Measurements from ENCODE around the gene SPEF2.
"Not testable (repeated sequence)": the region's sequence is repeated elsewhere in the genome, so short reads cannot be mapped to it uniquely, and the experiment has no call there.

The SPEF2 gene

DNA sequence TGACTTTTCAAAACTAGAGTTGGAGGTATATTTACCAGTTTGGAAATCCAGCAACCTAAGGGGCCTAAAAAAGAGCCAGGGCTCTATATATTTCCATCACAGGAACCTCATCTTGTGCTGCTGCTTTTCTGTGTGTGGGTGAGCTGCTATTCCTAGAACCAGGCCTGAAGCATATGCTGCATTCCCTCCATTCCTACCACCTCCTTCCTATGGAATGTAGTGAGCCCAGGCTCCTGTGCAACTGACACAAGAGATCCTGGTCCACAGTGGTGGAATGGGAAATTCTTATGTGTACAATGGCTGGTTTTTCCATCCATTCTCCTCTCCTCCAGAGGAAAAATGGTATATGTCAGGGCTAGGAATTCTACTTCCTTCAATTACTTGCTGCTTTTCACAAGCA lies 39.1 kb downstream of the SPEF2 start:
- no peak for DNase-seq

GRCh38 chr5:35657877-35658276 lies 40.2 kb downstream of the SPEF2 start:
- no peak for DNase-seq

GRCh38 chr5:35659556-35659955 lies 41.9 kb downstream of the SPEF2 start:
- no peak for DNase-seq

- DNase-seq = no peak
Measured at GRCh38 chr5:35660451-35660850, 42.8 kb downstream of the SPEF2 start.

DNA sequence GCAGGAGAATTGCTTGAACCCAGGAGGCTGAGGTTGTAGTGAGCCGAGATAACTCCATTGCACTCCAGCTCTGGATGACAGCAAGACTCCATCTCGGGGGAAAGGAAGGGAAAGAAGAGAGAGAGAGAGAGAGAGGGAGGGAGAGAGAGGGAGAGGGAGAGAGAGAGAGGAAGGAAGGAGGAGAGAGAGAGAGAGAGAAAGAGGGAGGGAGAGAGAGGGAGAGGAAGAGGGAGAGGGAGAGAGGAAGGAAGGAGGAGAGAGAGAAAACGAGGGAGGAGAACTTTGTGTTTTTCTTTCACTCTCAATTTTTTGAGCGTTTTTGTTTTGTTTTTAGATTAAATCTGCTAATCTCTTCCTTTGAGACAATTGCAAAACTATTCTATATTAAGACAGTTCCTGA lies 46.9 kb downstream of the SPEF2 start:
- DNase-seq = no peak

GRCh38 chr5:35665096-35665495 lies 47.4 kb downstream of the SPEF2 start:
- no peak for DNase-seq

GRCh38 chr5:35668319-35668718 lies 50.7 kb downstream of the SPEF2 start:
- no peak for DNase-seq

DNA sequence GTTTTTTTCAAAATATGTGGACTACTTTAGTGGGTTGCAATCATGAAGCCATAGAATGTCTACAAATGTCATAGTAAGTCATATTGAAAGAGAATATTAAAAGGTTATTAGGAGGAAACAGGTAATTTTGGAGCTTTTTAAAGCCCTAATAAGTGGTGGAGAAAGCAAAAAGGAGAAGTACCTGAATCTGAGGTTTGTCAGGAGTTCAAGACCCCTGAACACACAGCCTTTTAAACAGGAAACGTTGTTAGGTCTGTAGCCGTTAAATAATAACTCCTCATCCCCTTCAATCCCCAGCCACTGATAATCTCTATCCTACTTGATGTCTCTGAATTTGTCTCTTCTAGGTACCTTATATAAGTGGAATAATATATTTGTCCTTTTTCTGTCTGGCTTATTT lies 51.1 kb downstream of the SPEF2 start:
- no peak for DNase-seq

GRCh38 chr5:35671541-35672295 lies 54.1 kb downstream of the SPEF2 start:
- no peak for DNase-seq

DNA sequence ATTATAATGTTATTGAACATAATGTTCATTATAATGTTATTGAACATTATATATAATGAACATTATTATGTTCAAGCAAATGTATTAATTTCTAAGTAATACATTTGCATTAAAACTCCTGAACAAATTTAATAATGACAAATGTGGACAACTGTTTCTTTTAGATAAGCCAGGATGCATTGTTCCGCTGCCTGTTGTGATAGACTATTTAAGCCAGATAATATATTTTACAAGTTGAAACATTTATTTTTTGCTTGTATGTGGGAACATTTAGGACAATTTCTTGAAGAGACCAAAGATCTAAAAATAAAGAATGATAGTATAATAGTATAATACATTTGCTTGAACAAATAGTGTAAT lies 54.6 kb downstream of the SPEF2 start:
- not testable (repeated sequence) for DNase-seq

GRCh38 chr5:35672995-35673394 lies 55.3 kb downstream of the SPEF2 start:
- peak; percentile 11 for DNase-seq

DNA sequence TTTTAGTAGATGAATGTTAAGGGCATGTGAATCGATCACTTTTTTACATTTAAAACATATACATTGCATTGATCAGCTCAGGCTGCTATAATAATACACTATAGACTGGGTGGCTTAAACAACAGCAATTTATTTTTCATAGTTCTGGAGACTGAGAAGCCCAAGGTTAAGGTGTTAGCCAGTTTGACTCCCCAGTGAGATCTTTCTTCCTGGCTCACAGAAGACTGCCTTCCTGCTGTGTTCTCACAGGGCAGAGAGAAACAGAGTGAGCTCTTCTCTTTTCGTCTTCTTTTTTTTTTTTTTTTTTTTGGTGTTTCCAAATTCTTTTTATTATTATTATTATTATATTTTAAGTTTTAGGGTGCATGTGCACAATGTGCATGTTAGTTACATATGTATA lies 56.4 kb downstream of the SPEF2 start:
- no peak for DNase-seq

DNA sequence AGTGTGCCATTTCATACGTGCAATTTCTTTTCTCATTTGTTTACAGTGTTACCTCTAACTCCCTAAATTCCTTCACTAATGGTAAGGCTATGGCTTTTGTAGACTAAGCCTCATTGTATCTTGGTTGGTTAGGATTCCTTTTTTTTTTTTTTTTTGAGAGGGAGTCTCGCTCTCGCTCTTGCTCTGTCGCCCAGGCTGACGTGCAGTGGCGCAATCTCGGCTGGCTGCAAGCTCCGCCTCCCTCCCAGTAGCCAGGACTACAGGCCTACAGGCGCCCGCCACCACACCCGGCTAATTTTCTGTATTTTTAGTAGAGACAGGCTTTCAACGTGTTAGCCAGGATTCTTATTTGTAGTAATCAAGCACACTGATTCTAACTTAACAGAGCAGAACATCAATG lies 57.7 kb downstream of the SPEF2 start:
- DNase-seq = no peak

DNA sequence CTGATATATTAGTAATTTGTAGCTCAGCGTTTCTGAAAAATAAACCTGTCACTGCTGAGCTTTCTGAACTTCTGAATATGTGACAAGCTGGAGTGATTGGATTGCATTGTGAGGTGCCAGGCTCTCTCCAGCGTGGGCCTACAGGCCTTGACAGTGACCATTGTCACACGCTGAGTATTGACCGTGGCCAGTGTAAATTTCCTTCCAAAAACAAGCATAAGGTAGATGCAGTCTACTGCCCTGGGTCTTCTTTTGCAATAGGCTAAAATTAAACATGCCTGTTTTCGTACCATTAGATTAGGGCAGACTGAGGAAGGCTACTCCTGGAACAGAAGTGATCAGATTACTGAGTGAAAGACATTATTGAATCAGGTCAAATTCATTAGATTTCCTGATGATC lies 60.2 kb downstream of the SPEF2 start:
- DNase-seq = no peak

DNA sequence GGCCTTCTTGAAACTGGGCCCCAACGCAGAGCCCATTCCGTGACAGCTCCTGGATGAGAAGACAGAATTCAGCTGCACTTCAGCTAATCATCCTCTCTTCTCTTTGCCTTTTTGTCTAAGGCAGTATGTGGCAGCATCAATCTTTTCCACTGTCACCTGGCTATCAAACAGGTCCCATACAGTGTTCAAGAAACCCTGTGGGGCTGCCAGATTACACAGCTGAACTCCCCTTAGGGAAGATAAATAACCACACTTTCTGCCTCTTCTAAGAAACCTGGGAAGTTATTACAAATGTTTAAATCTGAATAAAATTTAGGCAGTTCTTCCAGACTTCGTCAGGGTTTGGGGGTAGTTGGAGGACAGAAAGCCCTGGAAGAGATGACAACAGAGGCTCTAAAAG lies 61.0 kb downstream of the SPEF2 start:
- no peak for DNase-seq

DNA sequence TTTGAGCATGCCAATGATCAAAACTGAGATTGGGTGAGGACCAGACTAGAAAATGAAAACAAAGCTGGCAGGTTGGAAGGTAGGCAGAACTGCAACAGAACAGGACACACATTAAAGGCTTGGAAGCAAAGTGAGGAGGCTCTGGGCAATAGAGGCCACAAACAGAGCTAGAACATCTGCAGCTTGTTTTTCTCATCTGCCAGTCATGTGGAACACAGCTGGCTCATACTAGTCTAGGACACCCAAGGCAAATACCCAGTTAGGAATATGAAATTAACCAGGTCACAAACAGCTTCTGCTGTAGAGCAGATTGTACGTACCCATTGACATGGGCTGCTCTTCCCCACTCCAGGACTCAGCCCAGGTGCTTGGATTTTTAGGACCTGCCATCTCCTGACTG lies 61.7 kb downstream of the SPEF2 start:
- no peak for DNase-seq

GRCh38 chr5:35681911-35682310 lies 64.2 kb downstream of the SPEF2 start:
- DNase-seq = no peak

GRCh38 chr5:35683466-35683865 lies 65.8 kb downstream of the SPEF2 start:
- no peak for DNase-seq

DNA sequence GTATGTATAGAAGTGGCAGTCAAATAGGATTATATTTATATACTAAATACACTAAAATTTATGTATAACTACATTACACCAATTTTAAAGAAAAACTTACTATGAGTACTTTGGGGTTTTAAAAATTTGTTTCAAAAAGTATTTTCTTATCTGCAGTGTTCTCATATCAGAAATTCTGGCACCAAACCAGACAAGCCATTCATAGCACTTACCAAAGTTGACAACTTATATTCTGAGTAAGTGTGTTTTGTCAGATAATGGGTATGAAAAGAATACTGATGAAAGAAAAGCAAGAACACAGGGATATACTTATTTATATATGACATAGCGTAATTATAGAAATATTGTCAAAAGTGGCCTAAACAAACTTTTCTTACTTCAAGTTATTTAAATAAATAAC lies 67.5 kb downstream of the SPEF2 start:
- DNase-seq = no peak

DNA sequence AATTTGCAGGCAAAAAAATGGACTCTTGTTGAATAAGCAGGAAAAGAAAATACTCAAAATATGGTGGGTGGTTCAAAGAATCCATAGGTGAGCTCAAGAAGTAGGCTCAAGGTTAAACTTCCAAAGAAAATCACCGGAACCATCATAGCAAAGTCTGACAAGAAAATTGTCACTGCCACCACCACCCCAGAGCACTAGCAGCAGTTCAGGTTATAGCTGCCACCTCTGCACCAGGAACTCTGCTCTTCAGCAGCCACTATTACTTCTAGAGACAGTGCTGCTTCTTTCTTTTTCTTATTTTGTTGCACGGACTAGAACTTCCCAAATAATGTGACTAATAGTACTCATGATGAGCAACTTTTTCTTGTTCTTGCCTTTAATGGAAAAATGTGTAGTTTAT lies 70.3 kb downstream of the SPEF2 start:
- DNase-seq = no peak

DNA sequence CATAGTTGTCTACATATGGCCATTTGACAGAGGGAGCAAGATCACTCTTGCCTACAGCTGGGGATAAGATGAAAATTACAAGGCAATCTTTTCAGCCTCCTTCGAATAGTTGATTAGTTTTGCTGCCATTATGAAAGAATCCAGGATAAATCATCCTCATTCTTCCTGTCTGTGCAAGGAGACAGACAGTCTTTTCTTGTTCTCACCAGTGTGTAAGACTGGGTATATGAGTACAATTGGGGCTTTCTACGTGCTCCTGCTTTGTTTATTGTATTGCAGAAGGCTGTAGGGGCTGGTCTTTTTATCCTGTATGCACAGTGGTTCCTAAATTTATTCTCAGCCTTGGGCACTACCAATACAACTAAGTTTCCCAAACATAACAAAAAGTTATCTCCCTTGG lies 76.8 kb downstream of the SPEF2 start:
- no peak for DNase-seq

GRCh38 chr5:35698047-35698808 lies 80.6 kb downstream of the SPEF2 start:
- no peak for DNase-seq

- DNase-seq = no peak
Measured at GRCh38 chr5:35707659-35708058, 90.0 kb downstream of the SPEF2 start.

GRCh38 chr5:35709688-35710087 lies 92.0 kb downstream of the SPEF2 start:
- DNase-seq = no peak

DNA sequence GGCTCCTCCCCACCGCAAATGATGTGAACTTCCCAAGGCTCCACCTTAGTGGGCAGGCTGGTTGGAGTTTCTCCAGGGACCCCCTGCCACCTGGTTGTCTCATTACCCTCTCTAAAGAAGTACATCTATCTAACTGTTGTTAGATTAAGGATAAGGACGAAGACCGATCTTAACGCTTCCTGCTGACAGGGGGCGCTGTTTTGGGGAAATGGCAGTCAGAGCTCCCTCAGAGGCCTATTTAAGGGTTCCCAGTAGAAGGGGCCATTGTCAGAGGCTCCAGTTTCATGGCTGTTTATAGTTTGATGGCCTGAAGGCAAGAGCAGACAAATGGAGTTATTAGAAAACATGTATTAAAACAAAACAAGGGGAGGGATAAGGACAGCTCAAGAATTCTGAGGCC lies 100.1 kb downstream of the SPEF2 start:
- no peak for DNase-seq
